ENCODE results near the gene RNLS.

GRCh38 chr10:88227342-88228018 lies 355.6 kb downstream of the RNLS start:
- TF ChIP-seq POLR2A (IDR thresholded peaks at IDR 0.05) (no peak), CTCF (IDR thresholded peaks at IDR 0.05) (no peak)

Measured in thyroid gland (tissue), 4 donors.